Coronary artery (tissue), 2 donors: Measurements from ENCODE around the gene C16orf74.
A peak's percentile ranks its signal among the peaks of the same experiment; 100 is the strongest.

Experiments used
- DNase-seq: peaks from one replicate; pipeline ENCODE4 v3.0.0-alpha.2; 2017; ENCODE audit warnings: low spot score
- H3K27ac ChIP-seq, 2 donors: fragments of 200-600 bp; sonication (generic); one replicate each; pipeline ENCODE4 v1.5.1; 2016 to 2019
- H3K4me3 ChIP-seq: fragments of 200-600 bp; sonication (generic); 2 replicates; pipeline ENCODE4 v1.5.1; 2016; ENCODE audit warnings: mild to moderate bottlenecking, moderate library complexity
- CTCF ChIP-seq: fragments of 200-600 bp; sonication (generic); IDR thresholded peaks from one replicate; pipeline ENCODE4 v1.5.1; 2019; ENCODE audit warnings: antibody characterized with exemption

C16orf74 gene

DNA sequence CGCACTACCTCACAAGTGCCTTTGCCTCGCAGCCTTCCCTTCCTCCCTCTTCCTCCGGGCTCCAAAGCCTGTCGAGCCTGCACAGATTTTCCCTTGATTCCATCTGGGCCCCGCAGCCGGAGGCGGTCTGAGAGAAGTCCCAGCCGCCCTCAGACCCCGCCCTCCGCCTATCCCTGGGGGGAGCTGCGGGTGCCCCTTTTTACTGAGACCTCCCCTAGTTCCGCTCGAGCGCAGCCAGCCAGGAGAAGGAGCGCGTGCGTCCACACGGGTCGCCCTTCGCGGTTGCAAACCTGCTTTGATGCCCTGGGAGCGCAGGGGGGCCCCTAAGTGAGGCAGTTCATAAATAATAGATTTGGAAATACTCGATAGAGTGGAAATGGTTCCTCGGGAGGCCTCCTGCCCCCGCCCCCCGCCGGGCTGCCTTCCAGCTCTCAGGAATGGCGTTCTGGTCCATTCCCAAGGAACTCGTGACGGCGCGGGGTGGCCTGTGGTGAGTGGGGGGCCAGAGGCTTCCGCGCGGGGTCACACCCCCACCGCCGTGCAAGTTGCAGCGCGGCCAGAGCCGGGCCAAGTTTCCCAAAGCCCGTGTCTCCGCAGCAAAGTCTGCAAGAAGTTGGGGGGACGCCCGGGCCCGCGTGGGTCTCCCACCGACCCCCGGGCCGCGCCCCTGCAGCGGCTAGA, 610 bp downstream of the C16orf74 start:
- Histone ChIP-seq H3K4me3 (peak overlapping the region; percentile 83), H3K27ac (no peak overlapping the region)
- no peak for DNase-seq
- TF ChIP-seq CTCF: no peak

- Histone ChIP-seq H3K27ac (no peak overlapping the region), H3K4me3 (peak overlapping the region; percentile 83)
- no peak for TF ChIP-seq CTCF
- DNase-seq: no peak
Observed at GRCh38 chr16:85749771-85750145, 1.1 kb downstream of the C16orf74 start.

GRCh38 chr16:85746460-85747215, 4.3 kb downstream of the C16orf74 start:
- TF ChIP-seq CTCF: no peak
- Histone ChIP-seq H3K27ac (no peak overlapping the region), H3K4me3 (no peak overlapping the region)
- DNase-seq: no peak

GRCh38 chr16:85738923-85739715, 11.8 kb downstream of the C16orf74 start:
- TF ChIP-seq CTCF: no peak

DNA sequence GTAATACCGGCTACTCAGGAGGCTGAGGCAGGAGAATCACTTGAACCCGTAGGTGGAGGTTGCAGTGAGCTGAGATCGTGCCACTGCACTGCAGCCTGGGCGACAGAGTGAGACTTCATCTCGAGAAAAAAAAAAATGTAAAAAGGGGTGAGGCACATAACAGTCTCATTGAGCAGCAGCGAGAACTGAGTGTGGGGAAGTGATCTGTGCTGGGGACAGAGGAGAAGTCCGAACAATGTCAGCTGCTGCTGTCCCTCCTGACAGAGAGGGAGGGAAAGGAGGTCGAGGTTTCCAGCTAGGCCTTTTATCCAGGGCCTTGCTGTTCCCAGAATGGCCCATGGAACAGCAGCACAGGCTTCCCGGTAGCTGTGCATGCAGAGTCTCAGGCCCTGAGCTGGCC, 14.0 kb downstream of the C16orf74 start:
- Histone ChIP-seq H3K27ac (no peak overlapping the region), H3K4me3 (no peak overlapping the region)
- DNase-seq: no peak
- no peak for TF ChIP-seq CTCF

More at GRCh38 chr16:85738923-85739715, 11.8 kb downstream of the C16orf74 start:
- Histone ChIP-seq H3K4me3 (no peak overlapping the region), H3K27ac (no peak overlapping the region)
- no peak for DNase-seq

DNA sequence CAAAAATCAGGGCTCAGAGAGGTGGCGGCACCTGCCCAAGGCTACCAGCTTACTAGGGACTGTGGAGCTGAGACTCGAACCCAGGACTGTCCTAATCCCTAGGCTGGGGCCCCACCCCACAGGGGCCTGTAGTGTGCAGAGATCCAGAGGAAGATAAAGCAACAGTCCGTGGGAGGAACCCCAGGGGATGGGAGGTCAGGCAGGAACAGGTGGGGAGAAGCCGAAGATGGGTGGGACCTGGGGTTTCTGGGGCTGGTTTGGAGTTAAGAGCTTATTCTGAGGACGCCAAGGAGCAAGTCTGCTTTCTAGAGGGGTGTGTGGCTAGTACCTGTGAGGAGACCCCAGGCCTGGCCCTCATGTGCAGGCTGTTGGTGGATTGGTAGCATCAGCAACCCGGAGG, 14.9 kb downstream of the C16orf74 start:
- no peak overlapping the region for H3K4me3 ChIP-seq
- DNase-seq: no peak
- TF ChIP-seq CTCF: no peak
- no peak overlapping the region for H3K27ac ChIP-seq
